ENCODE measurements around the gene TPTE2. TPM values are rescaled to one million over a fixed set of nuclear protein-coding genes. Genes with fewer than 3 reads are reported as not detected.

TPTE2 gene
- total and polyA plus RNA-seq, 2 experiments from 2014 or later = not detected

DNA sequence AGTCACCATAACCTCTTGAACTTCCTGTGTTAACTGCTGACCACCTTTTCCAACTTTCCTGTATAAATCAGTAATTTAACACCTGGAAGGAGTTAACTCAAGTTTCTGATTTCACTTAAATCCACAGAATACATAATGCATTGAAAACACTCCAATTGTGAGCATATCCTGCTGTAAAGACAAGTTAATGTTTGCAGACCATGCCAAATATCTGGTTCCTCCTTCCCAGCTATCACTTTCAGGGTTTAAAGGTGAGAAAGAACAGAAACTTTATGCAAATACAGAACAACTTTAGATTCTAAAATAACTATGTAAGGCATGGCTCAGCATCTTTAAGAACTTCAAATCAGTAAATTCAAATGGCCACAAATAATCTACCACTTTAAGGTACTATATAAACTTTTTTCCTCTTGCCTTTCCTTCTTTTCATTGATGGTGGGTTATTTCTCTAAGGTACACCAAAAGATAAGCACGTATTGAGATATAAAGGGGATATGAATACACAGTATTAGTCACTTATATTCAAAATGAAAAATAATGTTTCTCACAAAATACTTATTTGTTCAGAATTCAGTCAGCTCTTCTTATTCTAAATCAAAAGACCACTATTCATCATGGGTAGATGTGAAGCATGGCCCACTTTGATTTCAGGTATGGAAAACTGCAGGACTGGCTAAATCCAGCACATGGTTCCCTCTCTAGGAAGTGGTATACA, 6.6 kb upstream of the TPTE2 start:
- Histone ChIP-seq H3K79me2 (replicated peaks; ENCODE audit: insufficient read depth) (no peaks in the 10 kb centered on the region), H3K9me2 (ENCODE audit: insufficient read depth) (no peaks in the 10 kb centered on the region), H3K4me2 (no peak overlapping the region), H3F3A (replicated peaks; ENCODE audit: low read depth) (no peaks in the 10 kb centered on the region), H4K20me1 (replicated peaks; ENCODE audit: insufficient read depth) (no peaks in the 10 kb centered on the region), H3K4me1 (ENCODE audit: insufficient read depth) (no peaks in the 10 kb centered on the region), H2AFZ (no peak overlapping the region), H3K4me3 (no peak overlapping the region), H3K27ac (ENCODE audit: low read depth) (no peak overlapping the region), H3K27me3 (ENCODE audit: insufficient read depth) (peaks cover 7% of the 10 kb centered on the region; the same call in 1 of the 2 replicates), H3K36me3 (ENCODE audit: insufficient read depth) (no peaks in the 10 kb centered on the region)
- Mint-ChIP-seq H3K4me3 (no peak overlapping the region), H3K27ac (no peak overlapping the region), H3K9me3 (peaks cover 68% of the 10 kb centered on the region), H3K4me1 (no peaks in the 10 kb centered on the region), H3K27me3 (ENCODE audit: insufficient read depth, low read depth, poor library complexity) (peaks cover 3% of the 10 kb centered on the region), H3K36me3 (ENCODE audit: low read depth) (peaks cover 11% of the 10 kb centered on the region; the same call in 2 of the 3 replicates)
- DNase-seq (ENCODE audit: low spot score) (no peak), ATAC-seq (no peak)
- TF ChIP-seq ZNF331 (CRISPR knock-in tag; IDR thresholded peaks at IDR 0.05; ENCODE audit: low read depth) = no peak
- TF ChIP-seq, protein P1, sequence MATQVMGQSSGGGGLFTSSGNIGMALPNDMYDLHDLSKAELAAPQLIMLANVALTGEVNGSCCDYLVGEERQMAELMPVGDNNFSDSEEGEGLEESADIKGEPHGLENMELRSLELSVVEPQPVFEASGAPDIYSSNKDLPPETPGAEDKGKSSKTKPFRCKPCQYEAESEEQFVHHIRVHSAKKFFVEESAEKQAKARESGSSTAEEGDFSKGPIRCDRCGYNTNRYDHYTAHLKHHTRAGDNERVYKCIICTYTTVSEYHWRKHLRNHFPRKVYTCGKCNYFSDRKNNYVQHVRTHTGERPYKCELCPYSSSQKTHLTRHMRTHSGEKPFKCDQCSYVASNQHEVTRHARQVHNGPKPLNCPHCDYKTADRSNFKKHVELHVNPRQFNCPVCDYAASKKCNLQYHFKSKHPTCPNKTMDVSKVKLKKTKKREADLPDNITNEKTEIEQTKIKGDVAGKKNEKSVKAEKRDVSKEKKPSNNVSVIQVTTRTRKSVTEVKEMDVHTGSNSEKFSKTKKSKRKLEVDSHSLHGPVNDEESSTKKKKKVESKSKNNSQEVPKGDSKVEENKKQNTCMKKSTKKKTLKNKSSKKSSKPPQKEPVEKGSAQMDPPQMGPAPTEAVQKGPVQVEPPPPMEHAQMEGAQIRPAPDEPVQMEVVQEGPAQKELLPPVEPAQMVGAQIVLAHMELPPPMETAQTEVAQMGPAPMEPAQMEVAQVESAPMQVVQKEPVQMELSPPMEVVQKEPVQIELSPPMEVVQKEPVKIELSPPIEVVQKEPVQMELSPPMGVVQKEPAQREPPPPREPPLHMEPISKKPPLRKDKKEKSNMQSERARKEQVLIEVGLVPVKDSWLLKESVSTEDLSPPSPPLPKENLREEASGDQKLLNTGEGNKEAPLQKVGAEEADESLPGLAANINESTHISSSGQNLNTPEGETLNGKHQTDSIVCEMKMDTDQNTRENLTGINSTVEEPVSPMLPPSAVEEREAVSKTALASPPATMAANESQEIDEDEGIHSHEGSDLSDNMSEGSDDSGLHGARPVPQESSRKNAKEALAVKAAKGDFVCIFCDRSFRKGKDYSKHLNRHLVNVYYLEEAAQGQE (IDR thresholded peaks at IDR 0.05; ENCODE audit: unreplicated experiment) = no peak
- no peak for TF ChIP-seq CREB1 (CRISPR knock-in tag; IDR thresholded peaks at IDR 0.05; ENCODE audit: low read depth)
- TF ChIP-seq POLR2AphosphoS5 (IDR thresholded peaks at IDR 0.05; ENCODE audit: low read depth) = no peak
- no peak for TF ChIP-seq EZH2phosphoT487 (IDR thresholded peaks at IDR 0.05; ENCODE audit: unreplicated experiment)
- TF ChIP-seq, protein P2, sequence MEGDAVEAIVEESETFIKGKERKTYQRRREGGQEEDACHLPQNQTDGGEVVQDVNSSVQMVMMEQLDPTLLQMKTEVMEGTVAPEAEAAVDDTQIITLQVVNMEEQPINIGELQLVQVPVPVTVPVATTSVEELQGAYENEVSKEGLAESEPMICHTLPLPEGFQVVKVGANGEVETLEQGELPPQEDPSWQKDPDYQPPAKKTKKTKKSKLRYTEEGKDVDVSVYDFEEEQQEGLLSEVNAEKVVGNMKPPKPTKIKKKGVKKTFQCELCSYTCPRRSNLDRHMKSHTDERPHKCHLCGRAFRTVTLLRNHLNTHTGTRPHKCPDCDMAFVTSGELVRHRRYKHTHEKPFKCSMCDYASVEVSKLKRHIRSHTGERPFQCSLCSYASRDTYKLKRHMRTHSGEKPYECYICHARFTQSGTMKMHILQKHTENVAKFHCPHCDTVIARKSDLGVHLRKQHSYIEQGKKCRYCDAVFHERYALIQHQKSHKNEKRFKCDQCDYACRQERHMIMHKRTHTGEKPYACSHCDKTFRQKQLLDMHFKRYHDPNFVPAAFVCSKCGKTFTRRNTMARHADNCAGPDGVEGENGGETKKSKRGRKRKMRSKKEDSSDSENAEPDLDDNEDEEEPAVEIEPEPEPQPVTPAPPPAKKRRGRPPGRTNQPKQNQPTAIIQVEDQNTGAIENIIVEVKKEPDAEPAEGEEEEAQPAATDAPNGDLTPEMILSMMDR (conservative IDR thresholded peaks at IDR 0.05; ENCODE audit: low read depth in 2 of 2) = no peak
- TF ChIP-seq JUNB (IDR thresholded peaks at IDR 0.05; ENCODE audit: unreplicated experiment) = no peak
- no peak for TF ChIP-seq STAT1 (IDR thresholded peaks at IDR 0.05; ENCODE audit: unreplicated experiment)
- TF ChIP-seq EZH2 (IDR thresholded peaks at IDR 0.05; ENCODE audit: low read depth, unreplicated experiment) = no peak
- TF ChIP-seq, protein P3, sequence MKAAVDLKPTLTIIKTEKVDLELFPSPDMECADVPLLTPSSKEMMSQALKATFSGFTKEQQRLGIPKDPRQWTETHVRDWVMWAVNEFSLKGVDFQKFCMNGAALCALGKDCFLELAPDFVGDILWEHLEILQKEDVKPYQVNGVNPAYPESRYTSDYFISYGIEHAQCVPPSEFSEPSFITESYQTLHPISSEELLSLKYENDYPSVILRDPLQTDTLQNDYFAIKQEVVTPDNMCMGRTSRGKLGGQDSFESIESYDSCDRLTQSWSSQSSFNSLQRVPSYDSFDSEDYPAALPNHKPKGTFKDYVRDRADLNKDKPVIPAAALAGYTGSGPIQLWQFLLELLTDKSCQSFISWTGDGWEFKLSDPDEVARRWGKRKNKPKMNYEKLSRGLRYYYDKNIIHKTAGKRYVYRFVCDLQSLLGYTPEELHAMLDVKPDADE (IDR thresholded peaks at IDR 0.05) = no peak
- TF ChIP-seq ZNF114 (CRISPR knock-in tag; IDR thresholded peaks at IDR 0.05) = no peak
- TF ChIP-seq NANOG (IDR thresholded peaks at IDR 0.05; ENCODE audit: borderline replicate concordance) = no peak
- TF ChIP-seq, protein P4, sequence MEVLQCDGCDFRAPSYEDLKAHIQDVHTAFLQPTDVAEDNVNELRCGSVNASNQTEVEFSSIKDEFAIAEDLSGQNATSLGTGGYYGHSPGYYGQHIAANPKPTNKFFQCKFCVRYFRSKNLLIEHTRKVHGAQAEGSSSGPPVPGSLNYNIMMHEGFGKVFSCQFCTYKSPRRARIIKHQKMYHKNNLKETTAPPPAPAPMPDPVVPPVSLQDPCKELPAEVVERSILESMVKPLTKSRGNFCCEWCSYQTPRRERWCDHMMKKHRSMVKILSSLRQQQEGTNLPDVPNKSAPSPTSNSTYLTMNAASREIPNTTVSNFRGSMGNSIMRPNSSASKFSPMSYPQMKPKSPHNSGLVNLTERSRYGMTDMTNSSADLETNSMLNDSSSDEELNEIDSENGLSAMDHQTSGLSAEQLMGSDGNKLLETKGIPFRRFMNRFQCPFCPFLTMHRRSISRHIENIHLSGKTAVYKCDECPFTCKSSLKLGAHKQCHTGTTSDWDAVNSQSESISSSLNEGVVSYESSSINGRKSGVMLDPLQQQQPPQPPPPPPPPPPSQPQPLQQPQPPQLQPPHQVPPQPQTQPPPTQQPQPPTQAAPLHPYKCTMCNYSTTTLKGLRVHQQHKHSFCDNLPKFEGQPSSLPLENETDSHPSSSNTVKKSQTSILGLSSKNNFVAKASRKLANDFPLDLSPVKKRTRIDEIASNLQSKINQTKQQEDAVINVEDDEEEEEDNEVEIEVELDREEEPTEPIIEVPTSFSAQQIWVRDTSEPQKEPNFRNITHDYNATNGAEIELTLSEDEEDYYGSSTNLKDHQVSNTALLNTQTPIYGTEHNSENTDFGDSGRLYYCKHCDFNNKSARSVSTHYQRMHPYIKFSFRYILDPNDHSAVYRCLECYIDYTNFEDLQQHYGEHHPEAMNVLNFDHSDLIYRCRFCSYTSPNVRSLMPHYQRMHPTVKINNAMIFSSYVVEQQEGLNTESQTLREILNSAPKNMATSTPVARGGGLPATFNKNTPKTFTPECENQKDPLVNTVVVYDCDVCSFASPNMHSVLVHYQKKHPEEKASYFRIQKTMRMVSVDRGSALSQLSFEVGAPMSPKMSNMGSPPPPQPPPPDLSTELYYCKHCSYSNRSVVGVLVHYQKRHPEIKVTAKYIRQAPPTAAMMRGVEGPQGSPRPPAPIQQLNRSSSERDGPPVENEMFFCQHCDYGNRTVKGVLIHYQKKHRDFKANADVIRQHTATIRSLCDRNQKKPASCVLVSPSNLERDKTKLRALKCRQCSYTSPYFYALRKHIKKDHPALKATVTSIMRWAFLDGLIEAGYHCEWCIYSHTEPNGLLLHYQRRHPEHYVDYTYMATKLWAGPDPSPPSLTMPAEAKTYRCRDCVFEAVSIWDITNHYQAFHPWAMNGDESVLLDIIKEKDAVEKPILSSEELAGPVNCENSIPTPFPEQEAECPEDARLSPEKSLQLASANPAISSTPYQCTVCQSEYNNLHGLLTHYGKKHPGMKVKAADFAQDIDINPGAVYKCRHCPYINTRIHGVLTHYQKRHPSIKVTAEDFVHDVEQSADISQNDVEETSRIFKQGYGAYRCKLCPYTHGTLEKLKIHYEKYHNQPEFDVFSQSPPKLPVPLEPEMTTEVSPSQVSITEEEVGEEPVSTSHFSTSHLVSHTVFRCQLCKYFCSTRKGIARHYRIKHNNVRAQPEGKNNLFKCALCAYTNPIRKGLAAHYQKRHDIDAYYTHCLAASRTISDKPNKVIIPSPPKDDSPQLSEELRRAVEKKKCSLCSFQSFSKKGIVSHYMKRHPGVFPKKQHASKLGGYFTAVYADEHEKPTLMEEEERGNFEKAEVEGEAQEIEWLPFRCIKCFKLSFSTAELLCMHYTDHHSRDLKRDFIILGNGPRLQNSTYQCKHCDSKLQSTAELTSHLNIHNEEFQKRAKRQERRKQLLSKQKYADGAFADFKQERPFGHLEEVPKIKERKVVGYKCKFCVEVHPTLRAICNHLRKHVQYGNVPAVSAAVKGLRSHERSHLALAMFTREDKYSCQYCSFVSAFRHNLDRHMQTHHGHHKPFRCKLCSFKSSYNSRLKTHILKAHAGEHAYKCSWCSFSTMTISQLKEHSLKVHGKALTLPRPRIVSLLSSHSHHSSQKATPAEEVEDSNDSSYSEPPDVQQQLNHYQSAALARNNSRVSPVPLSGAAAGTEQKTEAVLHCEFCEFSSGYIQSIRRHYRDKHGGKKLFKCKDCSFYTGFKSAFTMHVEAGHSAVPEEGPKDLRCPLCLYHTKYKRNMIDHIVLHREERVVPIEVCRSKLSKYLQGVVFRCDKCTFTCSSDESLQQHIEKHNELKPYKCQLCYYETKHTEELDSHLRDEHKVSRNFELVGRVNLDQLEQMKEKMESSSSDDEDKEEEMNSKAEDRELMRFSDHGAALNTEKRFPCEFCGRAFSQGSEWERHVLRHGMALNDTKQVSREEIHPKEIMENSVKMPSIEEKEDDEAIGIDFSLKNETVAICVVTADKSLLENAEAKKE (CRISPR knock-in tag; IDR thresholded peaks at IDR 0.05) = no peak
